Right lung (tissue), 10 donors: Measurements from ENCODE around the gene ARFRP1. TPM values are rescaled to one million over a fixed set of nuclear protein-coding genes. Genes with fewer than 3 reads are reported as not detected.
A peak's percentile ranks its signal among the peaks of the same experiment; 100 is the strongest.

Experiments
- DNase-seq, 2 donors: peaks; one replicate each; pipeline ENCODE4 v3.0.0-alpha.2; 2013
- long read RNA-seq, 8 donors: transcript quantifications; one replicate each; lab custom pipeline, GENCODE V29; 2026
- polyA plus RNA-seq, 5 donors: library from polyadenylated mRNA; unstranded; fragments of 120-200 nt; gene quantifications; one replicate each; pipeline versions ENCODE4 v1.2.1 to v1.2.3, GENCODE V29; 2013; ENCODE audit warnings: inconsistent platforms in 1 of 5, low replicate concordance in 1 of 5; ENCODE audit not compliant: insufficient read length in 5 of 5, insufficient read depth in 1 of 5

The ARFRP1 gene, protein sequence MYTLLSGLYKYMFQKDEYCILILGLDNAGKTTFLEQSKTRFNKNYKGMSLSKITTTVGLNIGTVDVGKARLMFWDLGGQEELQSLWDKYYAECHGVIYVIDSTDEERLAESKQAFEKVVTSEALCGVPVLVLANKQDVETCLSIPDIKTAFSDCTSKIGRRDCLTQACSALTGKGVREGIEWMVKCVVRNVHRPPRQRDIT
- polyA plus RNA-seq, result 10 to 100 TPM; 26.6 to 40.2 (median 34.3) TPM
- long read RNA-seq, donor 1, transcript ARFRP1-214 (8 exons, 2,559 nt), result major isoform, 6 of 212 reads
- long read RNA-seq, donor 1, partial matches to known transcripts, result 186 of 212 reads
- long read RNA-seq, donor 1, other reads (novel, unspliced or antisense), result 17 of 212 reads
- long read RNA-seq, donor 2, partial matches to known transcripts, result 0 of 12 reads
- long read RNA-seq, donor 2, other reads (novel, unspliced or antisense), result 6 of 12 reads
- long read RNA-seq, donor 3, transcript ARFRP1-214 (8 exons, 2,559 nt), result major isoform, 8 of 81 reads
- long read RNA-seq, donor 3, partial matches to known transcripts, result 54 of 81 reads
- long read RNA-seq, donor 3, other reads (novel, unspliced or antisense), result 12 of 81 reads
- long read RNA-seq, donor 4, partial matches to known transcripts, result 7 of 10 reads
- long read RNA-seq, donor 4, other reads (novel, unspliced or antisense), result 0 of 10 reads
- long read RNA-seq, donor 5, partial matches to known transcripts, result 0 of 17 reads
- long read RNA-seq, donor 5, other reads (novel, unspliced or antisense), result 5 of 17 reads
- long read RNA-seq, donor 6, transcript ARFRP1-214 (8 exons, 2,559 nt), result major isoform, 7 of 40 reads
- long read RNA-seq, donor 6, partial matches to known transcripts, result 23 of 40 reads
- long read RNA-seq, donor 6, other reads (novel, unspliced or antisense), result 5 of 40 reads
- long read RNA-seq, donor 7, transcript ARFRP1-208 (7 exons, 2,974 nt), result major isoform, 6 of 392 reads
- long read RNA-seq, donor 7, partial matches to known transcripts, result 350 of 392 reads
- long read RNA-seq, donor 7, other reads (novel, unspliced or antisense), result 31 of 392 reads
- long read RNA-seq, donor 8, partial matches to known transcripts, result 22 of 24 reads
- long read RNA-seq, donor 8, other reads (novel, unspliced or antisense), result 0 of 24 reads

DNA sequence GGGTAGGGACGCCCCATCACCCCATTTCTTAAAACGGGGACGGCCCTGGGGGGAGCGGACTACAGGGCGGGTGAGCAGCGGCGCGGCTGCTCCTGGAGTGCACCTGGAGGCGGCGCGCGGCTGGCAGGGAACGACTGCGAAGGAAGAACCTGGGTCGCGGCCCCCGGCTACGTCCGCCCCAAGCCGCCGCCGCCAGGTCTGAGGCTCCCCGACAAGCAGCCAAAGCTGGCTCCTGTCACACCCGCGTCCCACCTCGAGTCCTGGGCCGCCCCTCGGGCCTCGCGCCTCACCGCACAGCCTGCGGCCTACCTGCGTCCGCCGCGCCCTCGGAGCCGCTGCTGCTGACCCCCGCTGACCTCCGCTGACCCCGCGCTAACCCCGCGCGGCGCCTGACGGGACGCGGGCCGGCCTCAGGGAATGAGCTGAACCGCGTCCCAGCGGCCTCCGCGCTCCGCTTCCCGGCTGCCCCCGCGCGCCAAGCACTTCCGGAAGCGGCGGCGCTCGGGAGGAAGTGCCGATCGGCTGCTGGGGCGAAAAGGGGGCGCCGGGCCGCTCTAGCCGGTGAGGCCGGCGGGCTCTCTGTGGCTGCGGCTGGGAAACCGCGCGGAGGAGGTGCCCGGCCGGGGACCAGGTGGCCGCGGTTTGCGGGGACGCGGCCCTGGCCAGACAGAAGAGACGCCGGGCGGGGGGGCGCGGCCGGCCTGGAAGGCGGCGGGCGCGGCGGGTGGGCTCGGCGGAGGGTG is at the start of gene ARFRP1, which contains the start of gene ZGPAT:
ARFRP1 (minus strand) TSS at position 419 of the 743 bp plus-strand sequence. CDS start 885 bp downstream, outside the sequence.
ZGPAT (plus strand) TSS at position 482 of the 743 bp plus-strand sequence. CDS start 542 bp downstream, outside the sequence.
- DNase-seq, result peak; percentile 80 to 83

DNA sequence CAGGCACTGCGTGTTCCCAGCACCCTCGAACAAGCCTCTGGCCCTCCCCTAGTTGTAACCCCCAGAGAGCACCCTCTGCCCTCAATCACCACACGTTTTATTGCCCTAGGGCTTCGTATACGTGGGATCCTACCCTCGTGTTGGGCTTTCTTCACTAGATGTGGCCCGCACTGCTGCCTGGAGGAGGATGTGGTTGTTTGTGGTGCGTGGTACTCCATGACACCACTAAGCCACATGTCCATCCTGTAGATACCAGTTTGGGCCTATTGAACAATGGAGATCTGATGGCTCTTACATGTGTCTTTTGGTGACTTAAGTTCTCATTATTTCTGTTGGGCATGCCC is 48.8 kb upstream of the ARFRP1 start:
- DNase-seq, result no peak

DNA sequence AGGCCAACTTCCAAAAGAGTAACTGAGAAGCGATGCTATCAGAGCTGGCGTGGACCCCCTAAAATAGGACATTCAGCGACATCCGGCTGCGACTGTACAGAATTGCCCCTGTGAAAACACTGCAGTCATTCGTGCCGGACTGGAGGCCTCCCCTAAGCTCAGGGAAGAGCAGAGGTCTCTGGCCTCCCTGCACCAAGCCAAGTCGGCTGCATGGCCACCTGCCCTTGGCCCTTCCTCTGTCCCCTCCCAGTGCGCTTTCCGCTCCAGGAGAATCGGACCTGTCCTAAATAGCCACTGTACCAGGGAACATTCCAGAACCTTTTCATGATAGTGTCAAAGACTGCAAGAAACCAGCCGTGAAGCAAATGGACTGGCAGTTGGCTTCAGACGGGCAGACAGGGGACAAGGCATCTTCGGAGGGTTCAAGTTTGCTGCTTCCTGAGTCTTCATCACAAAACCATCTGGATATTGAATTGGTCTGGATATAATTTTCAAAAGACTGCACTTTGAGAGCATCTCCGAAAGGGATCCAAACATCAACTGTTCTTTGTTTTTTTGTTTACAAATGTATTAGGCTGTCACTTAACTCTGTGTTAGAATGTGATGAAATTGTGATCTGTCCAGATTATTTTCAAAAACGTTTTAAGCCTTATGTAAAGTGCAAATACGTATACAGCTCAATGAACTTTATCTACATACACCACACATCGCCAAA is 48.3 kb upstream of the ARFRP1 start:
- DNase-seq, result no peak

DNA sequence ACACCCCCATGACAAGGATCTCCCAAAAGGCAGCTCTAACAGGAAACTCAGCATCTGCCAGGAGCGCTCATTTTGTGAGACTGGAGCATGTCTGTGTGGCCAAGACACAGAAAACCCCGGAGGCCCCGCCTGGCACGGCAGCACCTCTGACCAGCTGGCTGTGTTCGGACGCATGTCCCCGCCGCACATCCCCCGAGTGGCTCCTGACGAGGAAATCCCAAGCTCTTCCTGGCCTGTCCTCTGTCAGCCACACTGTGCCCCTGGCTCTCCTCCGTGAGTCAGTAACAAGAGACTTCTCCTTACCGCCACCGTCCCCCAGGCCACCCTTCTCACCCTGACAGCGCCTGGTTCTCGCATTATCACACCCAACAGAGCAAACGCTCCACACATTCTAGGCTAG is 46.2 kb upstream of the ARFRP1 start:
- no peak for DNase-seq

DNA sequence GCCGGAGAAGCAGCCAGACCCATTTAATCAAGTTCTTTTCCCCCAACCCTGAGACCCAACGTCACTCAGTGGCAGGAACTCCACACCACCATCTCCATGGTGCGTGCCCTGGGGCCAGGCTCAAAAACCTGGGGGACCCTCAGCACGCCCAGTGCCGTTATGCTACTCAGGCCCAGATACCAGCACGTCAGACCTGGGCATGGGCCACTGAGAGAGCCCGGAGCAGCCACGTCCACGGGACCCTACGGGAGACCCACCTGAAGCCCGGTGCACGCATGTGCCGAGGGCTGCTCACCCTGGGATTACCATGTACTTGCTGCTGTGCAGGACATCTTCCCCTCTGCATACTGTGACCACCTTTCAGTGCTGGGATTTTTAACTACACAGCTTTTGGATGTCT is 45.6 kb upstream of the ARFRP1 start:
- DNase-seq, result no peak

DNA sequence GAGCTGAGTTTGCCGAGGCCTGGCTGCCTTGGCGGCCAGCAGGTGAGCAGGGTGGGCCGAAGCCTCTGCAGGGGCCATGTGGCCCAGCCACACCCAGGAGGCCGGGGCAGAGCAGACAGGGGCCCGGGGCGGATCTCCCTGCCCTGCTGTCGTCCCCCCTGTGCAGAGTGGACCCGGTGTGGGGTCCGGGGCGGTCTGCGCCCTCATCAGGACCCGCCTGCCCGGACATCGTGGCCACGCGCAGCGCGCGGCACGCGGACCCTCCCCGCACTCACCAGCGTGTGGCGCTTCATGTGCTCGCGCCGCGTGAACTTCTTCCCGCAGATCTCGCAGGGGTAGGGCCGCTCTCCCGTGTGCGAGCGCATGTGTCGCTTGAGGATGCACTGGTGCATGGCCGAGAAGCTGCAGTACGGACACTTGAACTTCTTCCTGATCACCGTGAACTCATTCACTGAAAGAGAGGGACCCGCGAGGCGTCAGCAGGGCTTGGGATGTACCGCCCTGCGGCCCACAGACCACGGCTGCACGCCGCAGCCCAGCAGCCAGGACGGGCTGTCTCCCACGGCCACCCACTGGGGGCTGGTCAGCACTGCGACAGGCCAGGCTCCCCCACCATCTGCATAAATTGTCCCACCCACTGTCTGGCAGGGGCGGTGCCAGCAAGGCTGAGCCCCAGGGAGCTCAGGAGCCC is 44.8 kb upstream of the ARFRP1 start:
- no peak for DNase-seq

DNA sequence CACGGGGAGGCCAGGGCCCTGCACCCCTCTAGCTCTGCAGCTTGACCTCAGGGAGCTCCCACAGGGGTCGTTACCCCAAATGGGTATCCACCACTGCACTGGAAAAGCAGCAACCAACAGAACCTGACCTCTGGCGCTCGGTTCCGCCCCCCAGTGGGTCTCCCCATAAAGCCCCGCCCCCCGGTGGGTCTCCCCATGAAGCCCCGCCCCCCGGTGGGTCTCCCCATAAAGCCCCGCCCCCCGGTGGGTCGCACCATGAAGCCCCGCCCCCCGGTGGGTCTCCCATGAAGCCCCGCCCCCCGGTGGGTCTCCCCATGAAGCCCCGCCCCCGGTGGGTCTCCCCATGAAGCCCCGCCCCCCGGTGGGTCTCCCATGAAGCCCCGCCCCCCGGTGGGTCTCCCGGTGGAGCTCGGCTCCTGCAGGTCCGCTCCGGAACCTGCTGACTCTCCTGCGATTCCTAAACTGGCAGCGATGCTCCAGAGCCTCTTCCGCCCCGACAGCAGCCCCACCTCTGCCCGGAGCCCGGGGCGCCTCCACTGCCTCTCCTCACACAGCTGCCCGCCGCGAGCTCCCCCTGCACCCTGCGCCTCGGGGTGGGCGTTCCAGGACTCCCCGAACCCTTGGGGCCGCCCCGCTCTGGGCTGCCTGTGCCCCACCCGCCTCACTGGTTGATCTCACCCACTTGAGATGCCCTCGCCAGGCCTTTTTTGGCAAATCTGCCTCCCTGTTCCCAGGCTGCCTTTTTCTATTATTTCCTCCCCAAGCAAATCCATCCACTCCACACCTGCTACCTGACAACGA is 43.9 kb upstream of the ARFRP1 start:
- no peak for DNase-seq

DNA sequence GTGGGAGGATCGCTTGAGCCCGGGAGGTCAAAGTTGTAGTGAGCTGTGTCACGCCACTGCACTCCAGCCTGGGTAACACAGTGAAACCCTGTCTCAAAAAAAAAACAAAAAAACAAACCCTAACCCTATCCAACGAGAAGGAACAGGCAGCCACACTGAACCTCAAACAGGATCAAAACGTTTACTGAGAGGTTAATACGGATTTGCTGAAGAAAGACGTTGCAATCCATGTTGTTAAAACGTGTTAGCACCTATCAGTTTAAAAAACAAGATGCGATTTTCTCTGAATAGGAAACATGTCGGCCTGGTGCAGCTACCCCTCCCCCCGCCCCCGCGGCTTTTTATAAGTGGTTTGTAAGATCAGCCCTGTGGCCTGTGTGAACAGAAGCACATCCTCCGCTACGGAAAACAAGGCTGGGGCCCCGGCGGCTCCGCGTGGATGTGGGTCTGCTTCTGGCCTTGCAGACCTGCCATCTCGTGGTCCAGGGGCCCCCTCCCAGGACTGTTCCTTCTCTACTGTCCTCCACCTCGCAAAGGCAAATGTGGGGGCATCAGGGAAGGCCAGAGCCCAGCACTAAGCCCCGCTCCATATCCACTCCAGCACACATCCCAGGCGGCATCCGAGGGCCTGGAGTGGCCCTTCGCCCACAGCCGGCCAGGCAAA is 43.2 kb upstream of the ARFRP1 start:
- DNase-seq, result no peak

DNA sequence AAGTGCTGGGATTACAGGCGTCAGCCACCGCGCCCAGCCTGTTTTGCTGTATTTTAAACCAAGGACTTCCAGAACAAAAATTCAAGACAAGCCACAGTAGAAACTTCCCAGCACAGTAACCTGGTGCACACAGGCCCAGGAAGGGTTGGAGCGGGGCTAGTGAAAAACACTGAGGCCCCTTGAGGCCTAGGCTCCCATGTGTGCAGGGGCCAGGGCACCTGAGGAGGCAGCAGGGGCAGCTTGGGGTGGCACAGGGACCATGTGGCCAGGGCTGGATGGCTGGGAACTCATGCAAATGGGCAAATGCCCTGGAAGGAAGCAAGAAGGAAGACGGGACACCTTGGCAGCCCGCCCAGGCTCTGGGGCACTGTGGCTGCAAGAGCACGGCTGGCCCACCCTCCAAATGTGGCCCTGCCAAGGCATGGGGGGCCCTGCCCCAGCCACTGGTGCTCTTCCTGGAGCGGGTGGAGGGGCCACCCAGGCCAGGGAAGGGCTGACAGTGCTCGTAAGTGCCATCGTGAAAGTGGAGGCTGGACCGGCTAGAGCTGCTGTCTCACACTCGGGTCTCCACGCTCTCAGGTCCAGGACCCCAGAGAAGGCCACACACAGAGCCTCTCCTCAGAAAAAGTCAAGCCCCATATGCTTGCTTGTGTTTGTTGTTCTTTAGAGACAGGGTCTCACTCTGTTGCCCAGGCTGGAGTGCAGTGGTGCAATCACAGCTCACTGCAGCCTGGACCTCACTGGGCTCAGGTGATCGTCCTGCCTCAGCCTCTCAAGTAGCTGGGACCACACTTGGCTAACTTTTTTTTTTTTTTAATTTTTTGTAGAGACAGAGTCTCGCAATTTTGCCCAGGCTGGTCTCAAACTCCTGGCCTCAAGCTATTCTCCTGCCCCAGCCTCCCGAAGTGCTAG is 42.1 kb upstream of the ARFRP1 start:
- DNase-seq, result no peak

DNA sequence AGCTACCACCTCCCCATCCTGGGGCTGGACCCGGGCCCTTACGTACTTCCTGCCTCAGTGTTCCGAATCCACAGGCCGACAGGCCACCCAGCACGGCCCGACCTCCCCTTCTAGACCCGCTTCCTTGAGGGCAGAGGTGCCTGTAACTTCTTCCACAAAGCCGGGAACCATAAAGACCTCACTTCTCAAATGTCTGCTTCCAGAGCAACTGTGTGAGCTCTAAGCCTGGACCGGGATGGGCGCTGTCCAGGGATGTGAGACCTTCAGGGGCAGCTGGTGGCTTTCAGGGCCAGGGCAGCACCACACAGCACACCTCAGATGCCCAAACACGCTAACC is 41.1 kb upstream of the ARFRP1 start:
- DNase-seq, result no peak

DNA sequence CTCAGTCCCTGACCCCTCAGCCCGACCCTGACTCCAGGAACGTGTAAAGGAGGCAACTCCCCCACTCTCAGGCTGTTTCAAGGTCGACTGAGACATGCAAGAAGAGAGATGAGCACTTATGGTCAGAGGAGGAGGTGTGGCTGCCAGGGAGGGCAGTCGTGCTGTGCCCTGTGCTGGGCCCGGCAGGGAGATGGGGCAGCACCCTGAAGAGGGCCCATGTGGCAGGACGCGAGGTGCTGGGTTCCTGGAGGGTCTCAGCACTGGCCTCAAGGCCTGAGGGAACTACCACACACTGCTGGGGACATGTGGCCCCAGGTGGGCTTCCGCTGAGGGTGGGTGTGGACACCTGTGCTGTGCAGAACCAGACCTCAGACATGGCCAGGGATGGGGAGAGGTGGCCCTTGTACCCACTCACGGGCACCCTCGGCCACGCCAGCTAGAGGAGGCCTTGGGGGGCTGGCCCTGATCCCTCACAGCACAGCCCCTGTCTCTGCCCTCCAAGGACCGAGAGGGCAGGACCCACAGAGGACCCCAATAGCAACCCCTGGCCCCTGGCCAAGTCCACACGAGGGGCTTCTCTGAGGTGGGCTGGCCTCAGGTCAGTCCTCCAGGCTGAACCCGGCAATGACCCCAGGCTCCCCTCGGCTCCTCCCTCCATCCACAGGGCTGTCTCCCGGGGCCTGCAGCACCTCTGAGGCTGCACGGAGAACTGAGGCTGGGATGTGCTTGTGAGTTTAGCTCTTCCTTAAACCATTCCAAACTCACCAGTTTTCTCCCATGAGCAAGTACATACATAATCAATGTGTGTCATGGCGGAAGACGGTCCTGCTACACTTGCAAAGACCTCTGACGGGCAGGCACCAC is 40.5 kb upstream of the ARFRP1 start:
- DNase-seq, result no peak

DNA sequence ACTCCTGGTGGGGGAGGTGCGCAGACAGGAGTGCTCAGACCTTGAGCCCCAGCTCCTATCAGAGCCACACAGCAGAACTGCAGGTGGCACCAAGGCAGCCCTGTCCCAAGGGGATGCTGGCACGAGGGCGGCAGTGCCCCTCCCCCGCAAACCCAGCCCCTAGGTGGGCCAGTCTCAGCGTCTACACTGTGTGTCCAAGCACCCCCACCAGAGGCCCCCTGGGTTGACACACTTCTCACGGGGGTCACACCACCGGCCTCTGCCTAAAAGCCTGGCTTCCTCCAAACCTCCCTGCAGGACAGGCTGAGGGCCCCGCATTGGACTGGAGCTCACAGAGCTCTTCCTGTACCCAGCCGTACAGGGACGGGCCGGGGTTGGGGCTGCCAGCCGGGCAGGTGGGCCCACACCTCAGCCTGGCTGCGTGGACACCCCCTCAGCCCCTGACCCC is 39.9 kb upstream of the ARFRP1 start:
- no peak for DNase-seq

DNA sequence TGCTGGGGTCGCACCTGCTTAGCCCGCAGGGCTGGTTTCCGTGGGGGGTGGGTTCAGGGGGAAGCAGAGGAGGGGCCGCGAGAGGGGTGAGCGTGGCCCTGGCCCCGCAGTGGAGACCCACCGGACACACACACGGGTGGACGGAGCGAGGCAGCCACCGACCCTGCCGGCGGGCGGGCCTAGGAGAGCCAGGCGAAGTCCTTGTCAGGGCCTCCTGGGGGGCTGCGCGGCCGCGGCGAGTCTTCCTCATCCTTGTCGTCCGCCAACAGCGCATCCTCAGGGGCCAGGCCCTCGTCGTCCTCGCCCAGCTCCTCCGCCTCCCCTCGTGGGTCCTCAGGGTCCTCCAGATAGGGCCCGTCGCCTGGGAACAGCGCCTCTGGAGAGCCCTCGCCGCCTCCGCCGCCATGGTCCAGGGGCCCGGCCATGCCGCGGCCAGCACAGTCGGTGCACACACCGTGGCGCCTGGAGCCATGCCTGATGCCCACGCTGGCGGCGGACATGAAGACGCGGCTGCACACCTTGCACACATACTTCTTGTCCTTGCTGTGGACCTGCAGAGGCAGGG is 39.1 kb upstream of the ARFRP1 start:
- no peak for DNase-seq

DNA sequence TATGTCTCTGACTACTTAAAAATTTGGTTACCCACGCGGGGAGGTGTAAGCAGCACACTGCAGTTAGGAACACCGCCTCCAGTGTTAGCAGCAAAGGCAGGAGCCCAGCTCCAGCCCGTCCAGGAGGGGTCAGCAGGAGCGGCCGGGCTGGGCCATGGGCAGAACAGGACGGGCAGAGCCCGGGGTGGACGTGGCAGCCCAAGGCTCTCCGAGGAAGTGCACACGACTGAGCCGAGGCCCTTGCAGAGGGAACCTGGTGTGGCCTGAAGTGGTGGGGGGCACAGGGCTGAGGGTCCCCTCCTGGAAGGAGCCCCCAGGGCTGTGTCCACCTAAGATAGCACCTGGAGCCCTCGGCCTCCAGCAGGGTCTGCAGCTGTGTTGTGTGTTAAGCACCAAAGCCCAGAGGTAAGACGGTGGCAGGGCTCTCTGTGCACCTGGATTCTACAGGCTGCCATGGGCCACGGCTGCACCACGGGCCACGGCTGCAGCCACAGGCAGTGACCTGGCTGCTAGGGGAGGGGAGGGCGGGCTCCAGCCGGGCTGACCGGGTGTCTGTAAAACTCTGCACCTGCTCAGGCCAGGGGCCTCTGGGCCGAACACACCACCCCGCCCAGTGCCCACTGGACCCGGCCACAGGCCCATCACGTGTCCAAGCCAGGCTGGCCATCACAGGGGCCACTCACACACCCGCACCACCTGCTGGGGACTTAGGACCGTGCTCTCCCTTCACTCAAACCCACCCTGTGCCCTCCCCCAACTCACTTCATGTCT is 38.4 kb upstream of the ARFRP1 start:
- DNase-seq, result no peak

DNA sequence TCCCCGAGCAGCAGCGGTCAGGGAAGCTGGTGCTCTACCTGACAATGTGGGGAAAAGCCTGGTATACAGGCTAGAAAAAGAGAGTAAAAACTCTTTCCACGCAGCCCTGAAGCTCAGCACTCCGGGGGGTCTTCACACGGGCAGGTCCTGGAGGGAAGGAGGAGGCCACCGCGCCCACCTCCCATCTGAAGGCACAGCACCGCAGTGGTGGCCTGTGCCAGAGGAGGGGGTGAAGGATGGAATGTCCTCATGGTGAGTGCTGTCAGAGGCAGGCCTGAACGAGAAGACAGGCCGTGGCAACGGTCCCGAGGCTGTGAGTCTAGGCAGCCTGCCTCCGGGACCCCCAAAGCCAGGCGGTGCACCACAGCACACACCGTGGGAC is 37.6 kb upstream of the ARFRP1 start:
- no peak for DNase-seq
